ENCODE measurements around the gene FLOT1. TPM values are rescaled to one million over a fixed set of nuclear protein-coding genes. Genes with fewer than 3 reads are reported as not detected.

FLOT1 gene
- total RNA-seq, 1 donor from 2014 or later: 151 TPM

DNA sequence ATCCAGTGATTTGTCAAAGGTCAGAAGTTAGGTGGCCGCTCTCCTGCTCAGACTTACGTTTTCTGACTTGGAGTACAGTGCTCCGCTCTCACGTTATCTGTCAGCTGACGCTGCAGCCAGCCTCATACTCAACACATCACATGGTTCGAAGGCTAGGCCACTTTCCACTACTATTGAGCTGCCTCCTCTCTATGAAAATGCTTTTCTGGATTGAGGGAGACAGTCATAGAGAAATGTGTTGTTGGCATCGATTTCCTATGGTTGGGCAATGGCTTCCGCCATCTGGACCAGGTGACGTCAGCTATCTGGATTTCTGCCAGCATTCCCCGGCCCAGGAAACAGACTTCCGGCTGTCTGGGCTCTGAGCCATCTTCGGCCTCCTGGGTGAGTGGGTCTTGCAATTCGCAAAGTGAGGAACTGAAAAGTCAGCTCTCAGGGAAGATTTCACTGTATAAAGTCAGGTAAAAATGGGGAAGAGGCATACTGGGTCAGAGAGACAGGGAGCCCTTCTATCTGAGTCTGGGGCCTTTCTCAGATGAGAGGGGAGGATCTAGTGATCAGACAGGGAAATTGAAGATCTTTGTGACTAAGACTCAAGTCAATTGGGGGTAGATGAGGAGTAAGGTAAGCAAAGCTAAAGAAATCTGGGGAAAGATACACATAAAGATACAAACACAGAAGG lies 39.4 kb upstream of the FLOT1 start:
- DNase-seq (peak; percentile 95), ATAC-seq (peak; percentile 84 to 90)
- Histone ChIP-seq H3K27ac (peak overlapping the region; percentile 88), H3K27me3 (ENCODE audit: low read depth) (no peaks in the 10 kb centered on the region), H3K4me1 (peaks cover 59% of the 10 kb centered on the region), H3K36me3 (no peaks in the 10 kb centered on the region), H3K9me3 (no peaks in the 10 kb centered on the region), H3K4me3 (peak overlapping the region; percentile 1)
- intact Hi-C loops (cut with DNase I): no loop called here
- TF ChIP-seq, protein P1, sequence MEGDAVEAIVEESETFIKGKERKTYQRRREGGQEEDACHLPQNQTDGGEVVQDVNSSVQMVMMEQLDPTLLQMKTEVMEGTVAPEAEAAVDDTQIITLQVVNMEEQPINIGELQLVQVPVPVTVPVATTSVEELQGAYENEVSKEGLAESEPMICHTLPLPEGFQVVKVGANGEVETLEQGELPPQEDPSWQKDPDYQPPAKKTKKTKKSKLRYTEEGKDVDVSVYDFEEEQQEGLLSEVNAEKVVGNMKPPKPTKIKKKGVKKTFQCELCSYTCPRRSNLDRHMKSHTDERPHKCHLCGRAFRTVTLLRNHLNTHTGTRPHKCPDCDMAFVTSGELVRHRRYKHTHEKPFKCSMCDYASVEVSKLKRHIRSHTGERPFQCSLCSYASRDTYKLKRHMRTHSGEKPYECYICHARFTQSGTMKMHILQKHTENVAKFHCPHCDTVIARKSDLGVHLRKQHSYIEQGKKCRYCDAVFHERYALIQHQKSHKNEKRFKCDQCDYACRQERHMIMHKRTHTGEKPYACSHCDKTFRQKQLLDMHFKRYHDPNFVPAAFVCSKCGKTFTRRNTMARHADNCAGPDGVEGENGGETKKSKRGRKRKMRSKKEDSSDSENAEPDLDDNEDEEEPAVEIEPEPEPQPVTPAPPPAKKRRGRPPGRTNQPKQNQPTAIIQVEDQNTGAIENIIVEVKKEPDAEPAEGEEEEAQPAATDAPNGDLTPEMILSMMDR (IDR thresholded peaks at IDR 0.05): no peak

DNA sequence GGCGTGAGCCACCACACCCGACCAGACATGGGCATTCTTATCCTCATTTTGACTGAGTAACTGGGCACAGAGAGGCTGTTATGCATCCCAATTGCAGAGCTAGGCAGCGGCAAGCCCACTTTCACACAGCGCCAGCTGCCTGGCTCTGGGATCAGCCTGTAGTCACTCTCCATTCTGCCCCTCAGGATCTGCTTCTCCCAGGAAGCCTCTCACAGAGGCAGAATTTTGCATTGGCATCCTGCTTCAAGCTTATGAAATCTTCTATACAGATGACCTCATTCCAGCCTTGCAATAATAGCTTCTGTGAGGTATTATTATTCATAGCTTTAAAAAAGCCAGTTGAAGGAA lies 38.9 kb upstream of the FLOT1 start:
- Histone ChIP-seq H3K9me3 (no peaks in the 10 kb centered on the region), H3K4me1 (peaks cover 59% of the 10 kb centered on the region), H3K4me3 (peak overlapping the region; percentile 1), H3K27me3 (ENCODE audit: low read depth) (no peaks in the 10 kb centered on the region), H3K36me3 (no peaks in the 10 kb centered on the region), H3K27ac (peak overlapping the region; percentile 88)
- TF ChIP-seq, protein P1 (IDR thresholded peaks at IDR 0.05): no peak
- intact Hi-C loops (cut with DNase I): no loop called here
- ATAC-seq (peak in 1 of 2 donors; percentile 56), DNase-seq (no peak)

DNA sequence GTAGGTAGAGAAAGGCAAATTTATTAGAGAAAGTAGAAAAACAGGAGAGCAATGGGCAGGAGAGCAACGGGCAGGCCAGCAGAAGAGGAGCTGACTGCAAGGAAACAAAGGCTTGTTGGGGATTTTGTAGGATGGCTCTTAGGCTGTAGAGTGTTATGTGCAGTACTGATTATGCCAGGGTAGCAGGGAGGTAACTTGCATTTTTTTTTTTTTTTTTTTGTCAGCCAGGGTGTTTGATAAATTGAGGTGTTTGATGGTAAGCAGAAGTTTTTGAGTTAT lies 38.1 kb upstream of the FLOT1 start:
- no peak for ATAC-seq
- H3K27ac ChIP-seq: peak overlapping the region; percentile 88

DNA sequence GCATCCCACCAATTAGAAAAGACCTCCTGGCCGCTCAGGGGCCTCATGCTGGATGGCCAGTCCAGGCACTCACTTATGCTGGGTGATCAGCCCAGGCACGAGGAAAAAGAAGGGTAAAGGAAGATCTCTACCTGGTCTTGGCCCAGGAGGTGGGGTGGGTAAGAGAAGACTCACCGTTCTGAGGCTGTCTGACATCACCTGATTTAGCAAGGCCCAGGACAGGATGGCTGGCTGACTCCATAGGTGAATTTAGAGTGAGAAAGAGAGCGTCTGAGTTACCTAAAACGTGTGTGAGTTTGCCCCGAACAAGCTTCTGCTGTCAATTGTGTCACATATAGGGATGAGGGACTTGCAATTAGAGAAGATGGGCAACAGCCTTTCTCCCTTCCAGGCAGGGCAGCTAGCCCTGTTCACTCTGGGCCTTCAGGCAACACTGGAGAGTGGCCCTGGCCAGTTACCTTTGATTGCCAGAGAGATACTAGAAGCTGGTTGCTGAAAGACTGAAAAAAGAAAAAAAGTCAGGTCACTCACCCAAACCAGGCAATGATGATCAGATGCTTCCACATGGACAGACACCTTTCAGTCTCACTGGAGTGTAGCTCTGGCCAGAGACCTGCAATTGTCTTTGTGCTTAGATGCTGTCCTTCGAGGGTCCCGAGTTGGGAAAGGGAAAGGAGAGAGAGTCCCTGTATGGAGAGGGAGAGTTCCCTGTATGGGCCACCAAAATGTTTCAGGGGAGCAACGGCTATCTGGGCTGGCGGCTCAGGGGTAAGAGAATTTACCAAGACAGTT lies 37.6 kb upstream of the FLOT1 start:
- intact Hi-C loops (cut with DNase I): no loop called here
- H3K27ac ChIP-seq: peak overlapping the region; percentile 77
- TF ChIP-seq, protein P1 (IDR thresholded peaks at IDR 0.05): no peak

More for the DNA sequence above, 38.1 kb upstream of the FLOT1 start:
- Histone ChIP-seq H3K27me3 (ENCODE audit: low read depth) (no peaks in the 10 kb centered on the region), H3K4me1 (peaks cover 55% of the 10 kb centered on the region), H3K9me3 (no peaks in the 10 kb centered on the region), H3K4me3 (no peak overlapping the region), H3K36me3 (no peaks in the 10 kb centered on the region)
- no peak for DNase-seq
- TF ChIP-seq, protein P1 (IDR thresholded peaks at IDR 0.05): no peak
- intact Hi-C loops (cut with DNase I): no loop called here

DNA sequence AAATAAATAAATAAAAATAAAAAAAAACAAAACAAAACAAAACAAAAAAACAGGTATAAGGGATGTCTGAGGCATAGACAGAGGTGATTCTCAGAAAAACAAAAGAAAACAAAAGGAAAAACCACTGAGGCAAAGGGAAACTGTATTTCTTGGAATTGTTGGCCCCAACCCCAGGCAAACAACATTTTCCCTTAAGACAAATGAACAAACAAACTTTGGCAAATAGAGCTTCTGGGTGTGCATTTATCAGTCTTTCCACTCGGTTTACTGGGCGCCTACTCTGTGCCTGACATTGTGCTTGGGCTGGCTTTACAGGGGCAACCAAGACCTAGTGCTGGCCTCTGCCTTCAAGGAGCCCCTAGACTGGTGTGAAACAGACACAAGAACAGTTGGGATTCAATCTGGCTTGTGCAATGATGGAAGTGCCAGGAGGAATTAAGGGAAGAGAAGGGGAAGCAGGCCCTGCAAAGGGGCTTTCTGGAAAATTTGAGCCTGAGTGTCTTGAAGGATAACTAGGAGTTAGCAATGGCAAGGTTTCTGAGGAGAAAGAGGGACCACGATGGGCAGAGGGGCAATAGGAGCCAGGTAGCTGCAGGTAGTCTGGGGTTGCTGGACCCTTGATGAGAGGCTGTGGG lies 35.6 kb upstream of the FLOT1 start:
- Histone ChIP-seq H3K27me3 (ENCODE audit: low read depth) (no peaks in the 10 kb centered on the region), H3K27ac (peak overlapping the region; percentile 77), H3K4me3 (no peak overlapping the region), H3K9me3 (no peaks in the 10 kb centered on the region), H3K4me1 (peaks cover 54% of the 10 kb centered on the region), H3K36me3 (no peaks in the 10 kb centered on the region)
- intact Hi-C loops (cut with DNase I): no loop called here
- no peak for DNase-seq
- ATAC-seq: no peak
- TF ChIP-seq, protein P1 (IDR thresholded peaks at IDR 0.05): no peak

More for the DNA sequence above, 37.6 kb upstream of the FLOT1 start:
- H3K27me3 ChIP-seq (ENCODE audit: low read depth): no peaks in the 10 kb centered on the region
- no peaks in the 10 kb centered on the region for H3K9me3 ChIP-seq
- DNase-seq (no peak), ATAC-seq (no peak)
- peaks cover 54% of the 10 kb centered on the region for H3K4me1 ChIP-seq
- no peak overlapping the region for H3K4me3 ChIP-seq
- H3K36me3 ChIP-seq: no peaks in the 10 kb centered on the region
